HFF-Myc (cell line): ENCODE data around the gene TMEM245.

ENCODE experiments used
- DNase-seq: peaks from one replicate; pipeline ENCODE4 v3.0.0-alpha.2; 2011; ENCODE audit warnings: low read depth; ENCODE audit errors: extremely low read depth
- H3K4me3 ChIP-seq: replicated peaks from 2 replicates; pipeline ENCODE4 v1.5.1; 2011; ENCODE audit warnings: low read depth, mild to moderate bottlenecking, control low read depth, low read length
- CTCF ChIP-seq: IDR thresholded peaks from 2 replicates; pipeline ENCODE4 v1.5.1; 2012; ENCODE audit warnings: mild to moderate bottlenecking, low read depth, low read length, control low read depth; ENCODE audit errors: missing control alignments

TMEM245 gene

GRCh38 chr9:109052416-109052815 lies 67.3 kb downstream of the TMEM245 start:
- no peak overlapping the region for H3K4me3 ChIP-seq
- TF ChIP-seq CTCF = no peak
- no peak for DNase-seq

- H3K4me3 ChIP-seq = no peak overlapping the region
- no peak for TF ChIP-seq CTCF
- no peak for DNase-seq
These were observed 68.0 kb downstream of the TMEM245 start for GRCh38 chr9:109051733-109052132.

DNA sequence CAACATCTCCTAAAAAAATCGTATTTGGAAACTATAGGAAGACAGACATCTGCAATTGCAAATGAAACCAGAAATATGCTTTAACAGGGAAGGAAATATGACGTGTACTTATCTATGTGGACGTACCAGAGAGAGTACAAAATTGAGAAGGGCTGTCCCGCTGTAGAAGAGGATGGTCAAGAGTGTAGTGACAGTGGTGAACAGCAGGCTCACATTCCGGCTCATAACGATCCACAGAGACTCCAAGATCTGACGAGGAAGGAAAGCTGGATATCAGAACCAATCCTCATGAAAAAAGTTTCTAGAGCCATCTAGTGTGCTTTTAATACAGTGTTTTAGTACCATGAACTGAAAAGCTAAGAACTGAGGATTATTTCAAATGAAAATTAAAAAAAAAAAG lies 69.3 kb downstream of the TMEM245 start:
- TF ChIP-seq CTCF = no peak
- H3K4me3 ChIP-seq = no peak overlapping the region
- no peak for DNase-seq

GRCh38 chr9:109048822-109049221 lies 70.9 kb downstream of the TMEM245 start:
- DNase-seq = no peak
- H3K4me3 ChIP-seq = no peak overlapping the region
- TF ChIP-seq CTCF = no peak

- no peak for DNase-seq
- TF ChIP-seq CTCF = no peak
- no peak overlapping the region for H3K4me3 ChIP-seq
These were observed 72.5 kb downstream of the TMEM245 start for GRCh38 chr9:109047259-109047658.

GRCh38 chr9:109046346-109046745 lies 73.4 kb downstream of the TMEM245 start:
- no peak overlapping the region for H3K4me3 ChIP-seq
- no peak for TF ChIP-seq CTCF

DNA sequence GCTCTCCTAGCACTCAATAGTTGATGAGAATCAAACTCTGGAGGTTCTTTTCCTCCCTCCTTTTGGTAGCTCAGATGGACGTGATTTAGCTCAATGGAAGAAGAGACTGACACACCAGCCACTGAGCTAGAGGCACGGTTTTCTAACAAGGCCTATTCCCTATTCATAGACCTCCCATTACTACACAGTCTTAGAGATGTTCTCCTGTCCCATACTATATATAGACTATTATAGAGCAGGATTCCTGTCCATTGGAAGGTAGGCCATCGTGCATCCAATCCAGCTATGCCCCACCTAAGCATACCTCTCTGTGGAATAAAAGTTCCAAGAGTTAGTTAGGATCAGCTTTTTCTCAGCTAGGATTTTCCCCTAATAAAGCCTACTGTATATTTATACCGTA lies 76.2 kb downstream of the TMEM245 start:
- no peak for DNase-seq
- H3K4me3 ChIP-seq = no peak overlapping the region
- TF ChIP-seq CTCF = no peak

More at GRCh38 chr9:109046346-109046745, 73.4 kb downstream of the TMEM245 start:
- no peak for DNase-seq
